Stimulated activated naive CD8-positive, alpha-beta T cell treated with anti-CD3 and anti-CD28 coated beads, Interleukin-15, Interleukin-2, amounts not matched to agents 100 ng/mL and 50 ng/mL, for 24 hours (primary cell): ENCODE measurements around the gene DISC1.
A peak's percentile ranks its signal among the peaks of the same experiment; 100 is the strongest.

Experiments used
- H3K27ac Mint-ChIP-seq: one replicate; pipeline ENCODE4 v1.8.0; 2021; ENCODE audit warnings: mild to moderate bottlenecking, mixed read lengths
- H3K27me3 Mint-ChIP-seq: one replicate; pipeline ENCODE4 v1.8.0; 2021; ENCODE audit warnings: mixed read lengths
- H3K36me3 Mint-ChIP-seq: one replicate; pipeline ENCODE4 v1.8.0; 2021; ENCODE audit warnings: low read depth, mixed read lengths
- H3K4me1 Mint-ChIP-seq: one replicate; pipeline ENCODE4 v1.8.0; 2021; ENCODE audit warnings: low read depth, mixed read lengths
- H3K4me3 Mint-ChIP-seq: one replicate; pipeline ENCODE4 v1.8.0; 2021; ENCODE audit warnings: mild to moderate bottlenecking, mixed read lengths
- H3K9me3 Mint-ChIP-seq: one replicate; pipeline ENCODE4 v1.8.0; 2021; ENCODE audit warnings: mixed read lengths

Gene DISC1

DNA sequence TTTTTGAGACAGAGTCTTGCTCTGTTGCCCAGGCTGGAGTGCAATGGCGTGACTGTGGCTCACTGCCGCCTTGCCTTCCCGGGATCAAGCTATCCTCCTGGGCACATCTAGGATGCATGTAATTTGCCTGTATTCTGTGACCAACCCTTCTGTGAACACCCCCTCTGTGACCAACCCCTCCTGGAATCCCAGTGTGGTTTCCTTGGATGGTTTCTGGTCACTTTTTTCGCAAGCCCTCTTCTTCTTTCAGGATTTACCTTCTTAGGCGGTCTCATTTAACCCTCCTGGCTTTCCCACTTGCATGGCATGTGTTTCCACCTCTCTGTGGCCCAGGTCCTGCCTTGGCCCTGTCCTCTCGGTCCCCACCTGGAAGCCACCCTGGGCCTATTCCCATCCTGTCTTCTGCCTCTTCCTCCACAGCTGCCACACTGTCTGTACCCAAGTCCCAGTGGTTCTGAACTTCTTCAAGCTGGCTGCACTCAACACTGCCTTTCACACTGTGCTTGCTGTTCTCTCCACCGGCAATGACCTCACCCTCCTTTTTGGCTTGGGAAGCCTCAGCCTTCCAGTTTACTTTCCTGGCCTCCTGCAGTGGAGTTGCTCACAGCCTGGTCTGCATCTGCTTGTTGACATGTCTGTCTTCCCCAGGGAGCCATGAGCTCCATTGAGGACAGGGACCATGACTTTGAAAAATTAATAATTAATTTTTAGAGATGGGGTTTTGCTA lies 57.0 kb downstream of the DISC1 start:
- Mint-ChIP-seq H3K27ac (no peak overlapping the region), H3K9me3 (peaks cover 5% of the 10 kb centered on the region), H3K27me3 (no peaks in the 10 kb centered on the region), H3K4me3 (no peak overlapping the region), H3K4me1 (no peaks in the 10 kb centered on the region), H3K36me3 (peaks cover 17% of the 10 kb centered on the region)

- Mint-ChIP-seq H3K36me3 (peaks cover 17% of the 10 kb centered on the region), H3K4me1 (peaks cover under 1% of the 10 kb centered on the region), H3K27ac (no peak overlapping the region), H3K27me3 (no peaks in the 10 kb centered on the region), H3K4me3 (no peak overlapping the region), H3K9me3 (peaks cover 5% of the 10 kb centered on the region)
These were observed 58.0 kb downstream of the DISC1 start for GRCh38 chr1:231684356-231685244.

GRCh38 chr1:231686384-231686783 lies 59.8 kb downstream of the DISC1 start:
- H3K27ac Mint-ChIP-seq: no peak overlapping the region
- no peaks in the 10 kb centered on the region for H3K27me3 Mint-ChIP-seq
- peaks cover 17% of the 10 kb centered on the region for H3K36me3 Mint-ChIP-seq
- H3K9me3 Mint-ChIP-seq: peaks cover 5% of the 10 kb centered on the region
- peaks cover 4% of the 10 kb centered on the region for H3K4me1 Mint-ChIP-seq
- H3K4me3 Mint-ChIP-seq: no peak overlapping the region

DNA sequence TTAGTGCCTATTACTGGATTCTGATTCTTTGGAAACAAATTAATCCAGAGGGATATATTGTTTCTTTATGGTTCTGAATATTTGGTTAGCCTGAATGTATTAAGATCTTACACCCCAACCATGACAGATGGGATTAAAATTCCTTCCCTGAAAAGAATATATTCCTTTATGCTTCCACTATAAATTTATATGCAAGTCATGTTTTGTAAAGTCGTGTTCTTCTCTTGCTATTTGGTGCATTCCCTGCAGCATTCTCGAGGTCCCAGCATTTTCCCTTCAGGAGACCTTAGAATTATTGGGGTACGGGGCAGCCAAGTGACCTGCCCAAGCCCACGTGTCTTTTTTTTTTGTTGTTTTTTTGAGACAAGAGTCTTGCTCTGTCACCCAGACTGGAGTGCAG lies 62.4 kb downstream of the DISC1 start:
- Mint-ChIP-seq H3K4me3 (no peak overlapping the region), H3K9me3 (peaks cover 5% of the 10 kb centered on the region), H3K27me3 (no peaks in the 10 kb centered on the region), H3K27ac (no peak overlapping the region), H3K36me3 (peaks cover 17% of the 10 kb centered on the region), H3K4me1 (peaks cover 4% of the 10 kb centered on the region)

DNA sequence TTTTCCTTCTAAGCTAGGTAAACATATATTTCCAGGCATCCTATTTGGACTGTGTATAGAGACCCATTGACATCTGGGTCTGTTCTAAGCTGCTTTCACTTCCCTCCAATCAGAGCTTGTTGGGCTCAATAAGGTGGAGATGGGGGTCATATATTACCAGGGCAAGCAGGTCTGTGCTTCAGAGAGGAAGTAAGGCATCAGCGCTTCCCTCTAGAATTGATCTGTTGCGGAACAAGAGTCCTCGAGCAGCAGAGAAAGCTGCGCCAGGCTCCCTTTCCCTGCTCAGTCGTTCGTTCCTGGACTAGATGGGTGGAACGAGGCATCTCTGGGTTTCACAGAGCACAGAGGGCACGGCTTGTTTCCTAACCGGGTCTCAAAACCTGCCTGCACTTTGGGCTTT lies 63.5 kb downstream of the DISC1 start:
- no peak overlapping the region for H3K27ac Mint-ChIP-seq
- H3K4me1 Mint-ChIP-seq: peaks cover 4% of the 10 kb centered on the region
- peaks cover 10% of the 10 kb centered on the region for H3K36me3 Mint-ChIP-seq
- H3K27me3 Mint-ChIP-seq: no peaks in the 10 kb centered on the region
- peak overlapping the region; percentile 12 for H3K4me3 Mint-ChIP-seq
- H3K9me3 Mint-ChIP-seq: no peaks in the 10 kb centered on the region

DNA sequence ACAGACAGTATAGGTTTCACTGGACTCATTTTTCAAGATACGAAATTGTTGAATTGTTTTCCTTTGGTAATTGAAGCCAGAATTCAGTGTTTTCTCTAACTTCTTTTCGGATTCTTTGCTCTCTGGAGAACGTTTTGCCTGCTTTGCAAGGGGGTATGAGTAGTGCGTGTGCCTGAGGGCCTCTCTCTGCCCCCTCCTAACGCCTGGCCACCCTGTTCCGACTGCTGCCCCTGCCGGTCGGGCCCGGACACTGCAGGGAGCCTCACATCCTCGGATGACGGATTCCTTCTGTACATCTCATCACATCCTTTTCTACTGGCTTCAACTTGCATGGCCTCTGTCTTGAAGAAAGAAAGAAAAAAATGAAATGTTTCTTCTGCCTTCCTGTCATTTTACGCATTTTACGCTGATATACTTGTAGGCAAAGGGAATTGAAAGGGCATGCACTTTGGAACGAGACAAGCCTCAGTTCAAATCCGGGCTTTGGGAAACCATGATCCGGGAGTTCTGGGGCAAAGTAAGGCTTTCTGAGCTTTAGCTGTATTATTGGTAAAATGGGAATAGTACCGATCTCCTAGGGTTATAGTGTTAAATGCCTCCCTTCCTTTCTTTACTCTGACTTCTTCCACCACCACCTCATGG lies 65.1 kb downstream of the DISC1 start:
- Mint-ChIP-seq H3K27ac (no peak overlapping the region), H3K4me1 (peaks cover 4% of the 10 kb centered on the region), H3K27me3 (no peaks in the 10 kb centered on the region), H3K36me3 (peaks cover 11% of the 10 kb centered on the region), H3K9me3 (no peaks in the 10 kb centered on the region), H3K4me3 (no peak overlapping the region)

- Mint-ChIP-seq H3K36me3 (peaks cover 6% of the 10 kb centered on the region), H3K4me3 (no peak overlapping the region), H3K9me3 (no peaks in the 10 kb centered on the region), H3K27me3 (no peaks in the 10 kb centered on the region), H3K4me1 (peaks cover 4% of the 10 kb centered on the region), H3K27ac (no peak overlapping the region)
These were observed 66.9 kb downstream of the DISC1 start for GRCh38 chr1:231693361-231694074.

DNA sequence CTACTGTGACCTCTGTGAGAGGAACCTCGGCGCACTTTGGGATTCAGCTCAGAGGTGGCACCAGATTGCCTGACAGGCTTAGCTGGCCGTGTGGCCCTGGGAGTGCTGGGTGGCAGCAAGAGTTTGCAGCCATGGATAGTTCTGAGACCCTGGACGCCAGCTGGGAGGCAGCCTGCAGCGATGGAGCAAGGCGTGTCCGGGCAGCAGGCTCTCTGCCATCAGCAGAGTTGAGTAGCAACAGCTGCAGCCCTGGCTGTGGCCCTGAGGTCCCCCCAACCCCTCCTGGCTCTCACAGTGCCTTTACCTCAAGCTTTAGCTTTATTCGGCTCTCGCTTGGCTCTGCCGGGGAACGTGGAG lies 67.5 kb downstream of the DISC1 start:
- Mint-ChIP-seq H3K9me3 (no peaks in the 10 kb centered on the region), H3K27ac (no peak overlapping the region), H3K4me3 (no peak overlapping the region), H3K36me3 (peaks cover 6% of the 10 kb centered on the region), H3K27me3 (no peaks in the 10 kb centered on the region), H3K4me1 (peaks cover 4% of the 10 kb centered on the region)

DNA sequence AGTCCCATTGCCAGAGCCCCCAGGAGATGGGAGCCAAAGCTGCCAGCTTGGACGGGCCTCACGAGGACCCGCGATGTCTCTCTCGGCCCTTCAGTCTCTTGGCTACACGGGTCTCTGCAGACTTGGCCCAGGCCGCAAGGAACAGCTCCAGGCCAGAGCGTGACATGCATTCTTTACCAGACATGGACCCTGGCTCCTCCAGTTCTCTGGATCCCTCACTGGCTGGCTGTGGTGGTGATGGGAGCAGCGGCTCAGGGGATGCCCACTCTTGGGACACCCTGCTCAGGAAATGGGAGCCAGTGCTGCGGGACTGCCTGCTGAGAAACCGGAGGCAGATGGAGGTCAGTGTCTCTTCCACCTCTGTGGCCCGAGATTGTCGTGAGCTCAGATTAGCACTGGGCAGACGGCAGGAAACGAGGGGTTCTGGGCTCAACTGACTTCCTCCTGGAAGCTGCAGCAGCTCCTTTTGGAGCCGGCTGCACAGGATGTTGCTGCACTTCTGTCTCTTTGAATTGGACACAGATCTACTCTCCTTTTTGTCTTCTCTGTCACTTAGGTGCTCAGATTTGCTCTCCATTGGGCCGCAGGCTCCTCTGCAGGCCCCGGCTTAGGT lies 68.0 kb downstream of the DISC1 start:
- Mint-ChIP-seq H3K27ac (no peak overlapping the region), H3K27me3 (no peaks in the 10 kb centered on the region), H3K4me3 (no peak overlapping the region), H3K9me3 (no peaks in the 10 kb centered on the region), H3K4me1 (peaks cover 8% of the 10 kb centered on the region), H3K36me3 (peaks cover 10% of the 10 kb centered on the region)

- Mint-ChIP-seq H3K9me3 (peaks cover 3% of the 10 kb centered on the region), H3K4me1 (peaks cover 10% of the 10 kb centered on the region), H3K36me3 (peaks cover 18% of the 10 kb centered on the region), H3K27ac (no peak overlapping the region), H3K27me3 (no peaks in the 10 kb centered on the region), H3K4me3 (no peak overlapping the region)
These were observed 69.1 kb downstream of the DISC1 start for GRCh38 chr1:231695439-231696255.

DNA sequence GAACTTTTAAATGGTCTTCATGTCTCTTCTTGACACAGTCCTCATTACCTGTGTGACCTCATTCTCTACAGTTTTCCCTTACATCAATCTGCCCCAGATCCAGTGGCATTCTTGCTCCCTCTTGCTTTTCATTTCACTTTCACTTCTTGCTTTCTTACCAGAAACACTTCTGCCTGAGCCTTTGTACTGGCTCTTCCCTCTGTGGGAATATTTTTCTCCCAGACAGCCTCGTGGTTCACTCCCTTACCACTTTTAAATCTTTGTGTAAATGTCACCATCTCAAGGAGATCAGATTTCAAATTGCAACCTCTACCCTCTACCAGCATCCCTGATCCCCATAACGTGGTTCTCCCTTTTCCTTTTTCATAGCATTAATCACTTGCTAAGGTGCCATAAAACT lies 73.2 kb downstream of the DISC1 start:
- Mint-ChIP-seq H3K4me3 (no peak overlapping the region), H3K36me3 (peaks cover 35% of the 10 kb centered on the region), H3K27me3 (no peaks in the 10 kb centered on the region), H3K9me3 (peaks cover 4% of the 10 kb centered on the region), H3K4me1 (peaks cover 10% of the 10 kb centered on the region), H3K27ac (peak overlapping the region; percentile 17)

- Mint-ChIP-seq H3K4me3 (no peak overlapping the region), H3K4me1 (peaks cover 10% of the 10 kb centered on the region), H3K27me3 (no peaks in the 10 kb centered on the region), H3K36me3 (peaks cover 31% of the 10 kb centered on the region), H3K9me3 (peaks cover 4% of the 10 kb centered on the region), H3K27ac (no peak overlapping the region)
These were observed 74.7 kb downstream of the DISC1 start for GRCh38 chr1:231701306-231701705.

GRCh38 chr1:231702331-231702730 lies 75.7 kb downstream of the DISC1 start:
- peaks cover 4% of the 10 kb centered on the region for H3K9me3 Mint-ChIP-seq
- no peaks in the 10 kb centered on the region for H3K27me3 Mint-ChIP-seq
- H3K27ac Mint-ChIP-seq: peak overlapping the region; percentile 6
- H3K4me3 Mint-ChIP-seq: no peak overlapping the region
- H3K36me3 Mint-ChIP-seq: peaks cover 32% of the 10 kb centered on the region
- H3K4me1 Mint-ChIP-seq: peaks cover 10% of the 10 kb centered on the region

- H3K4me3 Mint-ChIP-seq: no peak overlapping the region
- peaks cover 4% of the 10 kb centered on the region for H3K9me3 Mint-ChIP-seq
- no peak overlapping the region for H3K27ac Mint-ChIP-seq
- H3K36me3 Mint-ChIP-seq: peaks cover 34% of the 10 kb centered on the region
- peaks cover 10% of the 10 kb centered on the region for H3K4me1 Mint-ChIP-seq
- H3K27me3 Mint-ChIP-seq: no peaks in the 10 kb centered on the region
These were observed 76.2 kb downstream of the DISC1 start for GRCh38 chr1:231702804-231703203.
